Measurements from ENCODE around the gene IRF1. TPM values are rescaled to one million over a fixed set of nuclear protein-coding genes. Genes with fewer than 3 reads are reported as not detected.

IRF1 gene
- polyA plus RNA-seq, 3 donors = 125 to 363 (median 129) TPM

- H3K4me1 ChIP-seq (ENCODE audit: control insufficient read depth in 1 of 2, insufficient read depth in 2 of 2, low read length in 2 of 2) = peaks cover 59 to 87% of the 10 kb centered on the region in 2 donors
- peaks cover 7% of the 10 kb centered on the region in 2 donors for H3K9me3 ChIP-seq (replicated peaks in 1 of 2; ENCODE audit: control insufficient read depth in 1 of 2, insufficient read depth in 1 of 2, low read length in 2 of 2)
- Mint-ChIP-seq H3K27ac (peak overlapping the region in 1 of 7 donors; percentile 25), H3K27me3 (ENCODE audit: low read depth in 3 of 3) (peaks cover 0 to 10% (median 7%) of the 10 kb centered on the region in 3 donors), H3K4me1 (peaks cover 78% of the 10 kb centered on the region), H3K9me3 (peaks cover 5 to 14% (median 10%) of the 10 kb centered on the region in 7 donors), H3K4me3 (no peak overlapping the region), H3K36me3 (peaks cover 25 to 44% of the 10 kb centered on the region in 2 donors)
- TF ChIP-seq, protein P1, sequence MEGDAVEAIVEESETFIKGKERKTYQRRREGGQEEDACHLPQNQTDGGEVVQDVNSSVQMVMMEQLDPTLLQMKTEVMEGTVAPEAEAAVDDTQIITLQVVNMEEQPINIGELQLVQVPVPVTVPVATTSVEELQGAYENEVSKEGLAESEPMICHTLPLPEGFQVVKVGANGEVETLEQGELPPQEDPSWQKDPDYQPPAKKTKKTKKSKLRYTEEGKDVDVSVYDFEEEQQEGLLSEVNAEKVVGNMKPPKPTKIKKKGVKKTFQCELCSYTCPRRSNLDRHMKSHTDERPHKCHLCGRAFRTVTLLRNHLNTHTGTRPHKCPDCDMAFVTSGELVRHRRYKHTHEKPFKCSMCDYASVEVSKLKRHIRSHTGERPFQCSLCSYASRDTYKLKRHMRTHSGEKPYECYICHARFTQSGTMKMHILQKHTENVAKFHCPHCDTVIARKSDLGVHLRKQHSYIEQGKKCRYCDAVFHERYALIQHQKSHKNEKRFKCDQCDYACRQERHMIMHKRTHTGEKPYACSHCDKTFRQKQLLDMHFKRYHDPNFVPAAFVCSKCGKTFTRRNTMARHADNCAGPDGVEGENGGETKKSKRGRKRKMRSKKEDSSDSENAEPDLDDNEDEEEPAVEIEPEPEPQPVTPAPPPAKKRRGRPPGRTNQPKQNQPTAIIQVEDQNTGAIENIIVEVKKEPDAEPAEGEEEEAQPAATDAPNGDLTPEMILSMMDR (IDR thresholded peaks at IDR 0.05) = no peak
- intact Hi-C loops (cut with micrococcal nuclease) = no loop called here
- H3K36me3 ChIP-seq (replicated peaks in 1 of 2; ENCODE audit: control insufficient read depth in 1 of 2, insufficient read depth in 2 of 2, low read length in 2 of 2) = no peaks in the 10 kb centered on the region
- H3K4me2 ChIP-seq (replicated peaks; ENCODE audit: extremely low read depth, low read length, poor library complexity, severe bottlenecking) = no peak overlapping the region
- H3K27ac ChIP-seq (ENCODE audit: low read depth in 1 of 2, low read length in 2 of 2) = no peak overlapping the region
- no peaks in the 10 kb centered on the region for H3K27me3 ChIP-seq (ENCODE audit: control insufficient read depth in 2 of 2, insufficient read depth in 2 of 2, low read length in 2 of 2)
- WGBS (ENCODE audit: insufficient coverage) = no CpG with 5 or more reads among the region's 1 CpG
- no peak overlapping the region for H3K4me3 ChIP-seq (replicated peaks in 1 of 3; ENCODE audit: low read depth in 2 of 3, low read length in 3 of 3)
- peaks cover 6% of the 10 kb centered on the region for H3K79me2 ChIP-seq (ENCODE audit: insufficient read depth, low read length)
- no peak for DNase-seq
- H3K9ac ChIP-seq (ENCODE audit: insufficient read depth, low read length, poor library complexity, severe bottlenecking) = no peak overlapping the region
- no peaks in the 10 kb centered on the region for H4K20me1 ChIP-seq (ENCODE audit: insufficient read depth, low read length)
- H2AFZ ChIP-seq (ENCODE audit: insufficient read depth, low read depth, low read length, poor library complexity, severe bottlenecking) = no peak overlapping the region
Observed at GRCh38 chr5:132470596-132470995, 20.0 kb downstream of the IRF1 start.

DNA sequence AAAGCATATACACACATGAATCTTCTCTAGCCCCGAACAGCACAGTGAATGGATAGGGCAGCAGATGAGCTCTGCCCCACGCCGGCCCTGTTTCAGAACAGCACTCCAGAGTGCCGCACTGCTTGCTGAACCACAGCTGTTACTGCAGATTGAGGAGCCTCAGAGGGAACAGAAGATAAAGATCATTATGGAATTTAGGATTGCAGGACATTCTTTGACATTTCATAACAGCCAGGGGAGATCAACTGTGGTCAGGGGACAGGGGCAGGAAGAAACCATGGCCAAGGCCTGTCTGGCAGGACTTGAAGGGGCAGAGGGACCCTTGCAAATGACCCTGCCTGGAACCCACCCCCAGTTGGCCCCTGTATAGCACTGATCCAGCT lies 20.6 kb downstream of the IRF1 start:
- Histone ChIP-seq H2AFZ (ENCODE audit: insufficient read depth, low read depth, low read length, poor library complexity, severe bottlenecking) (no peak overlapping the region), H3K4me3 (replicated peaks in 1 of 3; ENCODE audit: low read depth in 2 of 3, low read length in 3 of 3) (no peak overlapping the region), H3K9ac (ENCODE audit: insufficient read depth, low read length, poor library complexity, severe bottlenecking) (no peak overlapping the region), H3K4me2 (replicated peaks; ENCODE audit: extremely low read depth, low read length, poor library complexity, severe bottlenecking) (no peak overlapping the region), H3K36me3 (replicated peaks in 1 of 2; ENCODE audit: control insufficient read depth in 1 of 2, insufficient read depth in 2 of 2, low read length in 2 of 2) (no peaks in the 10 kb centered on the region), H3K4me1 (ENCODE audit: control insufficient read depth in 1 of 2, insufficient read depth in 2 of 2, low read length in 2 of 2) (peaks cover 65 to 88% of the 10 kb centered on the region in 2 donors), H4K20me1 (ENCODE audit: insufficient read depth, low read length) (no peaks in the 10 kb centered on the region), H3K79me2 (ENCODE audit: insufficient read depth, low read length) (peaks cover 8% of the 10 kb centered on the region), H3K27ac (ENCODE audit: low read depth in 1 of 2, low read length in 2 of 2) (no peak overlapping the region), H3K9me3 (replicated peaks in 1 of 2; ENCODE audit: control insufficient read depth in 1 of 2, insufficient read depth in 1 of 2, low read length in 2 of 2) (peaks cover 7% of the 10 kb centered on the region in 2 donors), H3K27me3 (ENCODE audit: control insufficient read depth in 2 of 2, insufficient read depth in 2 of 2, low read length in 2 of 2) (no peaks in the 10 kb centered on the region)
- Mint-ChIP-seq H3K4me1 (peaks cover 81% of the 10 kb centered on the region), H3K27me3 (ENCODE audit: low read depth in 3 of 3) (peaks cover 0 to 10% (median 7%) of the 10 kb centered on the region in 3 donors), H3K4me3 (no peak overlapping the region), H3K27ac (peak overlapping the region in 3 of 7 donors; percentile 52 to 66 (median 65)), H3K9me3 (peaks cover 5 to 14% (median 10%) of the 10 kb centered on the region in 7 donors), H3K36me3 (peaks cover 29 to 44% of the 10 kb centered on the region in 2 donors)
- WGBS (ENCODE audit: insufficient coverage) = 88% methylated on average over 4 of the region's 4 CpGs
- TF ChIP-seq, protein P1 (IDR thresholded peaks at IDR 0.05) = no peak
- no peak for DNase-seq
- intact Hi-C loops (cut with micrococcal nuclease) = no loop called here
